ENCODE results near the gene DLGAP1. TPM values are rescaled to one million over a fixed set of nuclear protein-coding genes. Genes with fewer than 3 reads are reported as not detected.
A peak's percentile ranks its signal among the peaks of the same experiment; 100 is the strongest.

Gene DLGAP1
- total and polyA plus RNA-seq, 4 donors, result 0.54 to 11.8 (median 3.1) TPM

- Histone ChIP-seq H3K9me3 (ENCODE audit: control insufficient read depth in 4 of 4, insufficient read depth in 3 of 4, low read length in 3 of 4) (no peaks in the 10 kb centered on the region), H3K4me3 (no peak overlapping the region), H3K9ac (ENCODE audit: insufficient read depth in 1 of 2, low read length in 2 of 2) (no peak overlapping the region), H3K36me3 (ENCODE audit: control insufficient read depth in 4 of 4, insufficient read depth in 4 of 4, low read length in 4 of 4) (no peaks in the 10 kb centered on the region), H3K27me3 (ENCODE audit: control insufficient read depth in 3 of 3, insufficient read depth in 3 of 3, low read length in 2 of 3) (no peaks in the 10 kb centered on the region), H3K27ac (ENCODE audit: low read depth in 1 of 2, low read length in 1 of 2) (no peak overlapping the region), H3K4me1 (ENCODE audit: control insufficient read depth in 5 of 5, insufficient read depth in 5 of 5, low read length in 5 of 5) (no peaks in the 10 kb centered on the region)
- no peak for TF ChIP-seq CTCF (IDR thresholded peaks at IDR 0.05; ENCODE audit: control extremely low read depth, extremely low read depth)
- ATAC-seq (ENCODE audit: insufficient read depth, low FRiP score), result peak; percentile 77
- 44 to 47% methylated on average over 14 of the region's 14 CpGs for whole genome bisulfite sequencing, 2 donors
- peak in 1 of 3 donors; percentile 12 for DNase-seq
Measured at GRCh38 chr18:3747176-3747973, 707.7 kb downstream of the DLGAP1 start.

GRCh38 chr18:3742541-3742940, 712.6 kb downstream of the DLGAP1 start:
- Histone ChIP-seq H3K27me3 (ENCODE audit: control insufficient read depth in 3 of 3, insufficient read depth in 3 of 3, low read length in 2 of 3) (no peaks in the 10 kb centered on the region), H3K9ac (ENCODE audit: insufficient read depth in 1 of 2, low read length in 2 of 2) (no peak overlapping the region), H3K4me1 (ENCODE audit: control insufficient read depth in 5 of 5, insufficient read depth in 5 of 5, low read length in 5 of 5) (no peaks in the 10 kb centered on the region), H3K9me3 (ENCODE audit: control insufficient read depth in 4 of 4, insufficient read depth in 3 of 4, low read length in 3 of 4) (peaks cover 0 to 5% (median 0%) of the 10 kb centered on the region in 4 donors), H3K36me3 (ENCODE audit: control insufficient read depth in 4 of 4, insufficient read depth in 4 of 4, low read length in 4 of 4) (no peaks in the 10 kb centered on the region), H3K27ac (ENCODE audit: low read depth in 1 of 2, low read length in 1 of 2) (no peak overlapping the region), H3K4me3 (no peak overlapping the region)
- no peak for TF ChIP-seq CTCF (IDR thresholded peaks at IDR 0.05; ENCODE audit: control extremely low read depth, extremely low read depth)
- no peak for ATAC-seq (ENCODE audit: insufficient read depth, low FRiP score)
- 0 to 13% methylated on average over 1 of the region's 1 CpG for WGBS, 2 donors
- no peak for DNase-seq

GRCh38 chr18:3741333-3741732, 713.8 kb downstream of the DLGAP1 start:
- WGBS, 2 donors, result 98 to 100% methylated on average over 1 of the region's 1 CpG
- no peaks in the 10 kb centered on the region for H3K36me3 ChIP-seq (ENCODE audit: control insufficient read depth in 4 of 4, insufficient read depth in 4 of 4, low read length in 4 of 4)
- H3K4me3 ChIP-seq, result no peak overlapping the region
- no peak overlapping the region for H3K27ac ChIP-seq (ENCODE audit: low read depth in 1 of 2, low read length in 1 of 2)
- no peaks in the 10 kb centered on the region for H3K27me3 ChIP-seq (ENCODE audit: control insufficient read depth in 3 of 3, insufficient read depth in 3 of 3, low read length in 2 of 3)
- TF ChIP-seq CTCF (IDR thresholded peaks at IDR 0.05; ENCODE audit: control extremely low read depth, extremely low read depth), result no peak
- H3K4me1 ChIP-seq (ENCODE audit: control insufficient read depth in 5 of 5, insufficient read depth in 5 of 5, low read length in 5 of 5), result no peaks in the 10 kb centered on the region
- H3K9me3 ChIP-seq (ENCODE audit: control insufficient read depth in 4 of 4, insufficient read depth in 3 of 4, low read length in 3 of 4), result peaks cover 0 to 5% (median 0%) of the 10 kb centered on the region in 4 donors
- H3K9ac ChIP-seq (ENCODE audit: insufficient read depth in 1 of 2, low read length in 2 of 2), result no peak overlapping the region
- ATAC-seq (ENCODE audit: insufficient read depth, low FRiP score) (no peak), DNase-seq (no peak)

Measured in lung (tissue), 12 donors.